Fibroblast of skin of scalp (primary cell): Measurements from ENCODE around the gene TMEM178B.

Experiments used
- DNase-seq: peaks from one replicate; pipeline ENCODE4 v3.0.0-alpha.2; 2013

Gene TMEM178B

DNA sequence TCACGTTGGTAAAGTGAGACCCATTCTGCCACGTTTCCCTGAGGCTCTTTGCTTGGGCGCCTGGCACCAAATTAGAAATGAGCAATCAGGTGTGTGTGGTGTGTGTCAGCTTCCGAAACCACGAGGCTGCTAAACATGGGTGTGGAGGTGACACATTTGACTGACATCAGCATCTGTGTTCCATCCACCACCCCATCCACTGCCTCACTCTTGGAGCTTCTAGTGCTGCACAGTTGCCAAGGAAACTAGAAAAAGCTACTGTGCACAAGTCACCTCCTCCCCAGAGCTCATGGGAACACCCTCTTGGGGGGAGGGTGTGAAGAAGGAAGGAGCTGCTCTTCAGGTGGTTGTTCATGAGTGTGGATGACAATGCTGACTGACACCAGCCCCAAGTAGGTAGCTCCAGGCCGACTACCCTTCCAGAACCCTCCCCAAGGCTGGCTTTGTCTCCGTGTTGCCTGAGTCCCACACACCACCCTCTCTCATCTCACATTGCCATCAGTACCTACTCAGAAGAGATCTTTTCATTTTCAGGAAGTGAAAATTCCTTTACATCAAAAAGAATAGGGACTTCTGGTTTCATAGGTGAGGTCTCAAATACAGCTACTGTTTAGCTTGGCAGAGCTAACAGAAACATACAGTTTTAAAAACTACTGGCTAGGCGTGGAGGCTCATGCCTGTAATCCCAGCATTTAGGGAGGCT lies 152.2 kb downstream of the TMEM178B start:
- DNase-seq = no peak

DNA sequence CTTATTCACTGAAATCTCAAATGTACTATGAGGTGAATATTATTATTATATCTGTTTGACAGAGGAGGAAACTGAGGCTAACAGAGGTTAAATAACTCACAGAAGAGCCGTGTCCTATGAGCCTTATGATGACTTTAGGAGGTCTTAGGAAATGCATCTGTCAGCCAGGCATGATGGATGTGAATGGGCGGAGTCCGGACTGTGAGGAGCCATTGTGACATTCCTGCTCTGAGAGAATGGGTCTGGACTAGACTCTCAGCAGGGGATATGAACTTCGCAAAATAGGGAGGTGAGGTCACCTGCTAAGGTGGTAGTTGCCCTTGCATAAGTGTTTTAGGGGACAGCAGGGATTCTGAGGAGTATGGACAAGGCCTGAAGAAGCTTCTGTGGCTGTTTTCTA lies 153.6 kb downstream of the TMEM178B start:
- DNase-seq = no peak

DNA sequence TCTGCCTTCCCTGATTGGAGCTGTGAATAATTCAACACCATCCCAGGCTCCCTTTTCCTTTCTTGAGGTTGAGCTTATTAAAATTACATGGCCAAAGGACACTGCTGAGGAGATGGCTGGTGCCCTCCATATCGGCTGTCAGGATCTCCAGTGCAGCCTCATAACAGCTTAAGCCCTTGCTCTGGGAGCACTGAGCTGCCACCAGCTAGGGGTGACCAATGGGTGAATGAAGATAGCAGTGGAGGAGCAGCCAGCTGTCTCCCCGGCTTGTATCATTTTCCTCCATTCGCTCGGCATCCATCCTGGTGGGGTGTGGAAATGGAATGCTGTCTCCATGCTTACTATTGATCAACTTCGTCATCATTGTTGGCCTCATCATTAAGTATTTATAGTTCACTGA lies 154.6 kb downstream of the TMEM178B start:
- no peak for DNase-seq

DNA sequence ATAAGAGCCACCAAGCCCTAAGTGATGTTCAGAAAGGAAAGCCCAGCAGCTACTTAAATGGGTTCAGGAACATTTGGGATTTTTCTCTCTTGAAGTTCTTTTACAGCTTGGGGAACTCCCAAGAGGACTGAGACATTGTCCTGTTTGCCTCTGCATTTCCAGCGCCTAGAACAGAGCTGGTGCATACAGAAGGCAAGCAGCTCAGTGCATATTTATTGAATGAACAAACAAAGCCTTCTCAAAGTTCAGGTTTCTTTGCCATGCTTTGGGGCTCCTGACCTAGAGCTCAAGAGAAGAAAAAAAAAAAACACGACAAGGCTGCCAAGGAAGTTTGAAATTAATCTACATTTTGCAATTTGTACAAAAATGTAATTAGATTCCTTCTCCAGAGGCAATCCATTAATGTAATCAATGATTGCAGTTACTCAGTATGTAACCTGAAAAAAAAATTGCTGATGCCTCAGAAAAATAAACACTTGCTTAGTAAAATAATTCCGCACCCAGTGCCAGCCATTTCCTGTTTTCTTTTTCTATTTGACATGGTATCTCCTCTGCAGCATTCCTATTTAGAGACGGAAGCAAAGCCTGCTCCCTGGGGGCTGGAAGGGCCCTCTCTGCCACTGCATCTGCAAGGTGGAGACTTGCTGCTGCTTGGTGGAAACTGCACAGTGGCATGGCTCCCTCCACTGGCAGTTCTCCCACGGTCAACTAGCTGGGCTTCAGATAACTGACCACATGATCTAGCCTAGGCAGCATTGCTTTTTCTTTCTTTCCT lies 157.3 kb downstream of the TMEM178B start:
- no peak for DNase-seq

DNA sequence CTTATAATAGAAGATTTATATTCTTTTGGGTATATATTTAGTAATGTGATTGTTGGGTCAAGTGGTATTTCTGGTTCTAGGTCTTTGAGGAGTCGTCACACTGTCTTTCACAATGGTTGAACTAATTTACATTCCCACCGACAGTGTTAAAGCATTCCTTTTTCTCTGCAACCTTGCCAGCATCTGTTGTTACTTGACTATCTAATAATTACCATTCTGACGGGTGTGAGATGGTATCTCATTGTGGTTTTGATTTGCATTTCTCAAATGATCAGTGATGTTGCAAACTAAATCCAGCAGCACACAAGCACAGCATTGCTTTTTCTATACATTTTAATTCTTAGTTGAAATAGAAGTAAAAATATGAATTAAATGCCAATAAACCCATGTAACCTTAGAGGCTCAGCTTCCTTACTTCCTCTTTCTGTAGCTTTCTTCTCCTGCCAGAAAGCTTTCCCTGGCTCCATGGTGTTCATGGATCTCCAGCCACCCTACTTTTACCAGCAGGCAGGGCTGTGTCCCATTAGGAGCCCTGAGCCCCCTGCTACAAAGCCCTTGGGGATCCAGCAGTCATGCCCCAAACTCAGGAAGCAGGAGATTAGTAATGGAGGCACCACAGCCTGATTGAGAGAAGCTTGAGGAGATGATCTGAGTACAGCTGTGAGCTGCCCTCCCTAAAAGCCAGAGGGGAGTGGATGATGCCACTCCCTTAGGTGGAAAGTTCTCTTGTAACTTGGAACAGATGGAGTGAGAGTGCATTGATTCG lies 158.6 kb downstream of the TMEM178B start:
- DNase-seq = no peak

DNA sequence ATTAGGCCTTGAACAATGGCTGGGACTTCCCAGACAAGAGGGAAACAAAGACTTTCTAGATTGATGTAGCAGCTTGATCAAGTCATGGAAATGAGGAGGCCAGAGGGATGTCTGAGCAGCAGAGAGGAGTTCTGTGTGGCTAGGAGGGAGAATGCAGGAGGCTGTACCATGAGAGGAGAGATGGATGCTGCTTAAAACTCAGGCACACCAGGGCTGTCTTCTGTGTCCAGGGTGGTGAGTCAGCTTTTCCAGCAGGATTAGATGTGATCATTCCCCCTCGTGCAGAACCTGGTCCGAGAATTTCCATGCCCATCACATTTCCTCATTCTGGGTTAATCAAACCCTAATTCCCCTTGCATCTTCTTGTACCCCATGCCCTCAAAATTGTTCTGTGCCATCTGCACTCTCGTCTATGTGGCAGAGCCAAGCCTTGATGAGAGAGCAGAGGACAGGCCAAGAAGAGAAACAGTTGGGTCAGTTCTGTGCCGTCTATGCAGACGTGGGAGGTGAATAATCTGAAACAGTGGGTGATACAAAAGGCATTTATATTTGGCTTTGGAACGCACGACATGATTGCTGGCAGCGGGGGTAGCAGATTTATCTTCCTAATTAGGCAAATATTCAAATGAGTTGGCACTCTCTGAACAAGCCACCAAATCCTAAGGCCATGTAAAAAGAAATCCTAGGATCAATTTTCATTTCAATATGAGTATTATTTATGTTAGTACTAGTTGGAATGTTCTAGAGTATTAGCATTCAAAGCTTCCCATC lies 160.7 kb downstream of the TMEM178B start:
- no peak for DNase-seq

DNA sequence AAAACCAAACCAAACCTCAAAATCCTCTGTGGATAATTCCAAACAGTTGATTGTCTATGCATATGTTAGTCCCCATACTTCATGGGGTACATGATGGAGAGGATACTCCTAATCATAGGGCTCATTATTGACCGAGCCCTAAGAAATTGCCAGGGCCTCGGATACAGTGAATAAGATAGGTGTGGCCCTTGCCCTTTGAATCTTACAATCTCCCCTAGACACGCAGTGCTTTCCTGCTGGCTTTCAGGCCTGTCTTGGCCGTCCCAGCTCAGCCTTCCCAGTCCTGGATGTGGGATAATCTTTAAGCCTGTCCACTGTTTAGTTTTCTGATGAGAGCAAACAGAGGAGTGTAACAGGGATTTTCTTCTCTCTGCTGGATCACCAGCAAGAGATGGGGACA lies 161.8 kb downstream of the TMEM178B start:
- DNase-seq = no peak

DNA sequence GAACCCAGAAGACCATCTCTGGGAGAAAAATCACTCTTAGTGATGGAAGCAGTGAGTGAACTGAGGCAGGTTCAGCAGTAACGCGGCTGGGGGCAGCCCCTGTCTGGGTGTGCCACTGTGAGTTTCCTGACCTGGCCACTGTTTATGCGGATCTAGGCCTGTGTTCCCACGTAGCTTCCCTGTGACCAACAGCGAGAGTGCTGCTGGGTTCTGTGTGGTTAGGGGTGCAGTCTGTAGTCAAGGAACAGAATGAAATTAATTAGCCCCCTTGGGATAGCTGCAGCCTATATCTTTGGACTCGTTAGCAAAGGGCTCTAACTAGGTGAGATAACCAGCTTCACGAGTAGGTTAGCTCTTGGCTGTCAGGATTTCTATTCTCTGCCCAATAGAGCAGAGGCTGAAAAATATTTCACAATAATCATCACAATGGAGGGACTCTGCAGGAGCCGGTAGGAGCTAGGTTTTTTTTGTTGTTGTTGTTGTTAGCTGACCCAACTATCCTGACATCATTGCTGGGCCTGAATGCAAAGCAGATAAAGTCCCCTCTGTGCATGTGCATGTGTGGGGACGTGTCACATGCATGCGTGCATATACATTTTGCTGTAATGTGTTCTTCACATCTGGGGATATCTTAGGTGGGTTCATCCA lies 164.9 kb downstream of the TMEM178B start:
- no peak for DNase-seq

DNA sequence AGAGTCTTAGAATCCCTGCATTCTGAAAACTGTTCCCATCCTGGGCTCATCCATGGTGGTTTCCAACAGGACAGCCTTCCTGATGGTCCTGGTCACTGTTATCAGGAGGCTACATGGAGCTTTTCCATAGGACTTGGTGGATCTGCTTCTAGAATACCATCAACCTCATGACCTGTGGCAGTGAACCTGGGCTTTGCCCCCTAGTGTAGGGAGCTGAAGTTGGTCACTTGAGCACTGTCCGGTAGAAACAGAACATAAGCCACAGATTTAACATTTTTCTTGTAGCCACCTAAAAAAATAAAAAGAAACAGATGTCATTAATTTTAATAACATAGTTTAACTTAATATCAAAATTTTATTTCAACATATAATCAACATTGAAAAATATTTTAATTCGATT lies 165.8 kb downstream of the TMEM178B start:
- DNase-seq = no peak

DNA sequence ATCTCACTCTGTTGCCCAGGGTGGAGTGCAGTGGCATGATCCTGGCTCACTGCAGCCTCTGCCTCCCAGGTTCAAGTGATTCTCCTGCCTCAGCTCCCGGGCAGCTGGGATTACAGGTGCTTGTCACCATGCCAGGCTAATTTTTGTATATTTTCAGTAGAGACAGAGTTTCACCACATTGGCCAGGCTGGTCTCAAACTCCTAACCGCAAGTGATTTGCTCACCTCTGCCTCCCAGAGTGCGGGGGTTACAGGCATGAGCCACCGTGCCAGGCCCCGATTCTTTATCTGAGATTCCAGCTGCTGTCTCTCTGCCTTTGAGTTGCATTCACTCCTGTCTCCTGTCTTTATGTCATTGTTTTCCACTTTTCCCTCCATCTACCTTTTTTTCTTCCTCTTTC lies 168.7 kb downstream of the TMEM178B start:
- no peak for DNase-seq

DNA sequence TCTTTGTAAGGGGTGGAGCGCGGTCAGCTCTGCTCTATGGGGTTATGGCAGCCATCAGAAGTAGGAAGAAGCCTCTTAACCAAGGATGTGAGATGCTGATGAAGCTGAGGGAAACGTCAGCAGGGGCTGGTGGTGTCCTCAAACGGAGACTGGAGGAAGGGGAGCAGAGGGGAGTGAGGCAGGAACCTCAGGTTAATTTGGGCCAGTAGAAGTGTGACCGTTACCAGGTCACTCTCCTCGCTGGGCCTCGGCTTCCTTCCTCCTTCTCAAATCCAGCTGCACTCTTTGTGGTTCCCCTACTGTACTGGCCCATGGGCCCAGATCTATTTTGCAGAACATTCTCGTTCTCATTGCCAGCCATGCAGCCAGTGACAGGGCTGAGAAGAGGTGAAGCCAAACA lies 169.5 kb downstream of the TMEM178B start:
- no peak for DNase-seq

DNA sequence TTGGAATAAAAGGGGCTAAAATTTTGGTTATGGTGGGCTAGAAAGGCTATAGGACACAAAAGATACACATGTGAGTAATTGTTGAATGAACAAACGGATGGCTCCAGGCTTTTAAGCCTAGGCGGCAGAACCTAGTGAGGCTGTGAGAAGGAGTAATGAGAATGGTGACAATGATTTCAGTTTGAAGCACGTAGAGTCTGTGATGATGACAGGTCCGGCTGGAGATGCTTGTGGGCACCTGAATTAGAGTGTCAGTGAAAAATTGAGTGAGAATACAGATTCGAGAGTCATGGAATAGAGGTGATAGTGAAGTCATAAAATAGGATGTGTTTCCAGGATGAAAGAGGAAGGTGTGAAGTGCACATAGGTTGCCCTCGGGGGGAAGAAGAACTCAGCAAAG lies 170.6 kb downstream of the TMEM178B start:
- no peak for DNase-seq

DNA sequence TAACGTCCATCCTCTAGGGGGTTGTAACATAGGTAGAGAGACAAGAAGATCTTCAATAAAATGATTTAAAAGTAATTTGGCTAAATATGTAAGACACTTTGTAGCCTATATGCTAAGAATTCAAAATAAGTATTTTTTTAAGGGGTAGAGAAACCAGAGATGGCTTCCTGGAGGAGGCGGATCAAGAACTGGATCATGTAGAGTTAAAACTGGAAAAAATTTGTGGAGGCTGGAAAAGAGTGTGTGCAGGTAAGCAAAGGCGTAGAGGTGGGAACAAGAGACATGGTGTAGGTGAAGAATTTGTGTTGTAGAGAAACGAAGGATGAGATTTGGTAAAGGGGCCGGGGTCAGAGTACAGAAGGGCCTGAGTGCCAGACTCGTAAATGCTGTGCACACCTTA lies 172.6 kb downstream of the TMEM178B start:
- no peak for DNase-seq

DNA sequence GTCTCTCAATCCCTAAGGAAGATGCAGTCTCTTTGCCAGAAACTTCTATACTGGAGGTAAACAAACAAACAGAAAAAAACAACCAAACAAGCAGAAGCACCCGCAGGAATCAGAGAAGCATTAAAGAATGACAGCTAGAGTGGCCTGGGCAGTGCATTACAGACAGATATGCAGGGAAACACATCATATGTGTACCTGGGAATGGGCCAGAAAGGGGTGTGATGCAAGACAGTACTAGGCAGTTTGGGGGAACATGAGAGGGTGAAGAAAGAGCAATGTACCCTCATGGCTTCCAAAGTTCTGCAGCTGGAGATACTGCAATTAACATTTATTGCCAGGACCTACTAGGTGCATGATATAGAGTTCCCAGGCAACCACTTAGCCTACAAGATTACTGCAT lies 177.3 kb downstream of the TMEM178B start:
- DNase-seq = no peak

DNA sequence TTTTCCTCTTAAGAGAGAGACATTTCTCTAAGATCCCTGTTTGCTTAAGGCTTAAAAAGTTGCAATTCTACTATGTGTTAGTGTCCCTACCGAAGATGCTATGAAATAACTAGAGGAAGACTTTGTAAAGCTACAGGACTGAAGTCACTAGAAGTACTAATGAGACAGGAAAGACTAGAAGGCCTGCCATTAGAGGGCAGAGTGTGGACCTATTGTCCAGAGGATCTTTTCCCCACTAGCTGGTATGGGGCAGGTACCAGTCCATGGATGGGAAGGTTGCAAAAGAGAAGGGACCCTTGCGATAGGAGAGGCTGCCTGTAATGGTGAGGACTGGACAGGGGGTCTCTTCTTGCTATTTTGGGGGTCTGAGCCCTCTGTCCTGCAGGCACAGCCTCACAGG lies 178.1 kb downstream of the TMEM178B start:
- DNase-seq = no peak

DNA sequence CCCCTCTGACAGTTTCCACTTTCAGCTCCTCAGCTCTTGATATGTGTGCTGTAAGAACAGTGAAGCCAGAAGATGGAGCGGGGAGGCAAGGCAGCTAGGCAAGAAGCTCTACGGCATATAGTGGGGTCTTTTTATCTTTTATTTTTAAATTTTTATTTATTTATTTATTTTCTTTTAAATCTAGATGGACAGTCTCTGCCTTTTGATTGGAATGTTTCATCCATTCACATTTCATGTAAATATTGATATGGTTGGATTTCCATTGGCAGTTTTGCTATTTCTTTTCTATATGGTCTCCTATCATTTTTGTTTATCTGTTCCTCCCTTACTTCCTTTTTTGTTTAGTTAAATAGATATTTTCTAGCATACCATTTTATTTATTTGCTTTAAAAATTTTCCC lies 183.7 kb downstream of the TMEM178B start:
- DNase-seq = no peak

DNA sequence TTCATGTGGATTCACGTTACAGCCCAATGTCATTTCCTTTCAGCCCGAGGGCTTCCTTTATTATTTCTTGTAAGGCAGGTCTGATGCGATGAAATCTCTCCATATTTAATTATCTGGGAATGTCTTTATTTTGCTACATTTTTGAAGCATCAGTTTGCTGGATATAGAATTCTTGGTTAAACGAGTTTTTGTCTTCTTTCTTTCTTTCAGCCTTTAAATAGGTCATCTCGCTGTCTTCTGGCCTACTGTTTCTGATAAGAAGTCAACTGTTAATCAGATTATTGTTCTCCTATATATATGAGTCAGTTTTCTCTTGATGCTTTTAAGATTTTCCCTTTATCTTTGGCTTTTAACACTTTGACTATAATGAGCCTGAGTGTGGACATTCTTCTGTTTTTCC lies 184.7 kb downstream of the TMEM178B start:
- no peak for DNase-seq

DNA sequence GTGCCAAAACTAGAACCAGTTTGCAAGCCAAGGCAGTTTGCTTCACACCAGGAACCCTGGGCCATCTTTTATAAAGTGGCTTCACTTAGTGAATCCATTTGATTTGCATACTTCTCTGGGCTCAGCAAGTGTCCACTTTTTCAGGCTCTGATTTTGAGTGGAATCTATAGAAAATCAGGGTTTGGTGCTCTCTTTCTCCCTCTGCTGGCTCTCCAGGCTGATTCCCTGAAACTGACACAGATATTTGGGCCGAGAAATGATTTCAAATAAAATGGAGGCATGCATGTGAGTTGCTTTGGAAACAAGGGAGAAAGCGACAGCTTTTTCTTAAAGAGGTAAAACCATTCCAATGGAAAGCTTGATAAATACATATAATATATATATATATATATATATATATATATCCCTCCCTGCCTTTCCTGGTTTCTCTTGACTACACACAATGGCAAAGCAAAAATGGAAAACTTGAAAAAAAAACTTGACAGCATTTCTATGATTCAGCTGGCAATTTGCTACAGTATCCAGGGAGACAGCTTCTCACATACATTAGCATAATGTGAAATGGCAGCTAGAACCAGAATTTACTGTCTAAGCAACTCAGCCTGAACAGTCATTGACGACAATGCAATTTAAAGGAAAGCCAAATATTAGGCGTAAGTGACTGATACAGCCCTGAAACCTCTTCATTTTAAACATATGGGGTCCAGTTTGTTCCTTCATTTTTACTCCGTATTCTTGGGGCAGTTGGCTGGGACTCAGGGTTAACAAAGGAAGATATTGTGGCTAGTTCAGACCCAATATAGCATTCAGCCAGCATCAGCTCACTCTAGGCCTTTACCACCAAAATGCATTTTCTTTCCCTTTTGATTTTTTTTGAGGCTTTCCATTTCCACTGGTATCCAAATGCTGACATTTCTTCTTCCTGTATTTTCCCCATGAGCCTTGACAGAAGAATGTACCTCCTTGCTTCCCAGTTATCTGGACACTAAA lies 188.5 kb downstream of the TMEM178B start:
- no peak for DNase-seq

DNA sequence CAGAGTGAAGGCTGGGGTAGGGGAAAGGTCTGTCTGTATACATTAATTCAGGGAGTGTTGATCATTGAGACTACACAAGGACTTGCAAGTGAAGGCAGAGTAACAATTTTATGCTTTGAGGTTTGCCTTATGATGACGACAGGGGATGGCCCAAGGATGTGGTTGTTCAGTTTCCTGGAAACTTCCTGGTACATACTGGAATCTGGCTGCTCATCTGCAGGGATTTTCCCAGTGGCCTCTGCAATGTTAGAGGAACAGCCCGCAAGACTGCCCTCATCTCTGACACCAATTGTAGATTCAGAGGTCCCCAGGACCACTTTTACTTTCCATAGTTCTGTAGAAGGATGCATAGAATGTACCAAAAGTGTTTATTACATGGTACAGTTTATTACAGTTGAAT lies 189.6 kb downstream of the TMEM178B start:
- no peak for DNase-seq

DNA sequence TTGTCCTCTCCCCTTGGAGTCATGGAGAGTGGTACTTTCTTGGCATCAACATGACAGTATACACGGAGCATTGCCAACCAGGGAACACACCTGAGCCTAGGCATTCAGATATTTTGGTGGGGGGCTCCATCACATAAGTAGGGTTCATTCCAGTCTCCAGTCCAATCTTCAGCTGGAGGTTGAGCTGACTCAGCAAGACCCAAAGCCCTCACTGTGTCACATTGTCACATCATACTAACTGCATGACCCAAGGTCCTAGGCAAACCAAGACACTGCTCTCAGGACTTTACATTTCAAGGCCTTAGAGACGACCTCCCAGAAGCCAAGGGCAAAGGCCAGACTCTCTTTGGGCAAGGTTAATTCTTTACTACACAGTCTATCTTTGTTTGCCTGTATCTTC lies 190.1 kb downstream of the TMEM178B start:
- no peak for DNase-seq

DNA sequence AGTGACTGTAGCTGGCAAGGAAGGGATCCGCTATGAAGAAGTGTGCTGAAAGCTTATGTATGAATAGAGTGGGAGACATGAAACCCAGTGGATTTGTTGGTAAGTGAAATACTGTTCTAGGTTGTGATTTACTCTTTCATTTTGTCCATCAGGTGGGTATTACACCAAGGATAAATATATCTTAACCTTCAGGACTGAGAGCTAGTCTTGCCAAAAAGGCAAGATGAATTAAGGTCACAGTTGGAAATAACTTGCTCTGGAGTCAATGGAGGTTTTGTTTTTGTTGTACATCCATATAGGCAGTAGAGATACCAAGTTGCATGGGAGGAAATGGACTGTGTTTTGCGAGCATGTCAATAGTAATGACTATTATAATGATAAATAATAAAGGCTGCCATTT lies 190.6 kb downstream of the TMEM178B start:
- DNase-seq = no peak
